ENCODE results near the gene STARD8. TPM values are rescaled to one million over a fixed set of nuclear protein-coding genes. Genes with fewer than 3 reads are reported as not detected.

The STARD8 gene
- total and polyA plus RNA-seq, 4 donors, result 1.8 to 10.7 (median 8.3) TPM

- TF ChIP-seq ZBTB33 (IDR thresholded peaks at IDR 0.05) (no peak), SP1 (IDR thresholded peaks at IDR 0.05) (no peak), NR2F2 (IDR thresholded peaks at IDR 0.05) (no peak), FOXA2 (IDR thresholded peaks at IDR 0.05) (no peak)
- TF ChIP-seq, protein P1, sequence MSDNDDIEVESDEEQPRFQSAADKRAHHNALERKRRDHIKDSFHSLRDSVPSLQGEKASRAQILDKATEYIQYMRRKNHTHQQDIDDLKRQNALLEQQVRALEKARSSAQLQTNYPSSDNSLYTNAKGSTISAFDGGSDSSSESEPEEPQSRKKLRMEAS (IDR thresholded peaks at IDR 0.05), result no peak
- H3K9me3 ChIP-seq (ENCODE audit: control insufficient read depth in 4 of 4, low read length in 3 of 4), result no peaks in the 10 kb centered on the region
- no peaks in the 10 kb centered on the region for H3K4me1 ChIP-seq (ENCODE audit: control insufficient read depth in 4 of 4, insufficient read depth in 4 of 4, low read length in 3 of 4)
- no peaks in the 10 kb centered on the region for H3K27me3 ChIP-seq (ENCODE audit: control insufficient read depth in 4 of 4, insufficient read depth in 4 of 4, low read length in 3 of 4)
- 97% methylated on average over 2 of the region's 2 CpGs for WGBS
- no peak overlapping the region for H3K27ac ChIP-seq (ENCODE audit: low read depth in 1 of 2, low read length in 2 of 2)
- H3K36me3 ChIP-seq (ENCODE audit: control insufficient read depth in 4 of 4, insufficient read depth in 3 of 4, low read depth in 1 of 4, low read length in 3 of 4), result no peaks in the 10 kb centered on the region
- no peak overlapping the region for H3K9ac ChIP-seq (ENCODE audit: low read depth in 1 of 2, low read length in 2 of 2)
- no peak overlapping the region for H3K4me3 ChIP-seq (ENCODE audit: low read depth in 1 of 3, low read length in 3 of 3)
- no peak for DNase-seq (ENCODE audit: low spot score)
Observed at GRCh38 chrX:68753218-68753617, 105.8 kb downstream of the STARD8 start.

GRCh38 chrX:68754406-68754805 is 106.9 kb downstream of the STARD8 start:
- H3K9me3 ChIP-seq (ENCODE audit: control insufficient read depth in 4 of 4, low read length in 3 of 4), result no peaks in the 10 kb centered on the region
- no peaks in the 10 kb centered on the region for H3K27me3 ChIP-seq (ENCODE audit: control insufficient read depth in 4 of 4, insufficient read depth in 4 of 4, low read length in 3 of 4)
- H3K4me1 ChIP-seq (ENCODE audit: control insufficient read depth in 4 of 4, insufficient read depth in 4 of 4, low read length in 3 of 4), result no peaks in the 10 kb centered on the region
- H3K27ac ChIP-seq (ENCODE audit: low read depth in 1 of 2, low read length in 2 of 2), result no peak overlapping the region
- no peak overlapping the region for H3K9ac ChIP-seq (ENCODE audit: low read depth in 1 of 2, low read length in 2 of 2)
- H3K4me3 ChIP-seq (ENCODE audit: low read depth in 1 of 3, low read length in 3 of 3), result no peak overlapping the region
- no peak for DNase-seq (ENCODE audit: low spot score)
- TF ChIP-seq, protein P2, sequence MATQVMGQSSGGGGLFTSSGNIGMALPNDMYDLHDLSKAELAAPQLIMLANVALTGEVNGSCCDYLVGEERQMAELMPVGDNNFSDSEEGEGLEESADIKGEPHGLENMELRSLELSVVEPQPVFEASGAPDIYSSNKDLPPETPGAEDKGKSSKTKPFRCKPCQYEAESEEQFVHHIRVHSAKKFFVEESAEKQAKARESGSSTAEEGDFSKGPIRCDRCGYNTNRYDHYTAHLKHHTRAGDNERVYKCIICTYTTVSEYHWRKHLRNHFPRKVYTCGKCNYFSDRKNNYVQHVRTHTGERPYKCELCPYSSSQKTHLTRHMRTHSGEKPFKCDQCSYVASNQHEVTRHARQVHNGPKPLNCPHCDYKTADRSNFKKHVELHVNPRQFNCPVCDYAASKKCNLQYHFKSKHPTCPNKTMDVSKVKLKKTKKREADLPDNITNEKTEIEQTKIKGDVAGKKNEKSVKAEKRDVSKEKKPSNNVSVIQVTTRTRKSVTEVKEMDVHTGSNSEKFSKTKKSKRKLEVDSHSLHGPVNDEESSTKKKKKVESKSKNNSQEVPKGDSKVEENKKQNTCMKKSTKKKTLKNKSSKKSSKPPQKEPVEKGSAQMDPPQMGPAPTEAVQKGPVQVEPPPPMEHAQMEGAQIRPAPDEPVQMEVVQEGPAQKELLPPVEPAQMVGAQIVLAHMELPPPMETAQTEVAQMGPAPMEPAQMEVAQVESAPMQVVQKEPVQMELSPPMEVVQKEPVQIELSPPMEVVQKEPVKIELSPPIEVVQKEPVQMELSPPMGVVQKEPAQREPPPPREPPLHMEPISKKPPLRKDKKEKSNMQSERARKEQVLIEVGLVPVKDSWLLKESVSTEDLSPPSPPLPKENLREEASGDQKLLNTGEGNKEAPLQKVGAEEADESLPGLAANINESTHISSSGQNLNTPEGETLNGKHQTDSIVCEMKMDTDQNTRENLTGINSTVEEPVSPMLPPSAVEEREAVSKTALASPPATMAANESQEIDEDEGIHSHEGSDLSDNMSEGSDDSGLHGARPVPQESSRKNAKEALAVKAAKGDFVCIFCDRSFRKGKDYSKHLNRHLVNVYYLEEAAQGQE (IDR thresholded peaks at IDR 0.05), result no peak
- TF ChIP-seq HNF4A (conservative IDR thresholded peaks at IDR 0.05), result no peak
- no peaks in the 10 kb centered on the region for H3K36me3 ChIP-seq (ENCODE audit: control insufficient read depth in 4 of 4, insufficient read depth in 3 of 4, low read depth in 1 of 4, low read length in 3 of 4)
- 83% methylated on average over 7 of the region's 7 CpGs for WGBS

GRCh38 chrX:68755616-68756125 is 108.2 kb downstream of the STARD8 start:
- DNase-seq (ENCODE audit: low spot score), result no peak
- Histone ChIP-seq H3K9ac (ENCODE audit: low read depth in 1 of 2, low read length in 2 of 2) (no peak overlapping the region), H3K27me3 (ENCODE audit: control insufficient read depth in 4 of 4, insufficient read depth in 4 of 4, low read length in 3 of 4) (no peaks in the 10 kb centered on the region), H3K36me3 (ENCODE audit: control insufficient read depth in 4 of 4, insufficient read depth in 3 of 4, low read depth in 1 of 4, low read length in 3 of 4) (no peaks in the 10 kb centered on the region), H3K4me3 (ENCODE audit: low read depth in 1 of 3, low read length in 3 of 3) (no peak overlapping the region), H3K4me1 (ENCODE audit: control insufficient read depth in 4 of 4, insufficient read depth in 4 of 4, low read length in 3 of 4) (no peaks in the 10 kb centered on the region), H3K9me3 (ENCODE audit: control insufficient read depth in 4 of 4, low read length in 3 of 4) (no peaks in the 10 kb centered on the region), H3K27ac (ENCODE audit: low read depth in 1 of 2, low read length in 2 of 2) (no peak overlapping the region)
- no peak for TF ChIP-seq SP1 (IDR thresholded peaks at IDR 0.05)
- TF ChIP-seq, protein P1 (IDR thresholded peaks at IDR 0.05), result no peak
- TF ChIP-seq ZBTB33 (IDR thresholded peaks at IDR 0.05), result no peak
- no peak for TF ChIP-seq NR2F2 (IDR thresholded peaks at IDR 0.05)
- TF ChIP-seq YY1 (IDR thresholded peaks at IDR 0.05), result no peak
- TF ChIP-seq RAD21 (IDR thresholded peaks at IDR 0.05), result no peak
- WGBS, result 61% methylated on average over 3 of the region's 3 CpGs

Data from liver (tissue), 9 donors.